ENCODE data around the gene L1CAM. TPM values are rescaled to one million over a fixed set of nuclear protein-coding genes. Genes with fewer than 3 reads are reported as not detected.

The L1CAM gene
- total and polyA plus RNA-seq, 9 of the 15 experiments (the other 6 are each of a cell fraction or from before 2014, with no cell fraction given): 0.09 to 0.86 (median 0.26) TPM; not detected in 3

GRCh38 chrX:153934762-153935325 lies 48.9 kb upstream of the L1CAM start, which contains the start of gene NAA10 (continued):
- TF ChIP-seq CTBP1 (IDR thresholded peaks at IDR 0.05; ENCODE audit: borderline replicate concordance): peak; percentile 19; the same call in 1 of the 2 replicates
- TF ChIP-seq ARID1B (IDR thresholded peaks at IDR 0.05): no peak
- TF ChIP-seq, protein P1, sequence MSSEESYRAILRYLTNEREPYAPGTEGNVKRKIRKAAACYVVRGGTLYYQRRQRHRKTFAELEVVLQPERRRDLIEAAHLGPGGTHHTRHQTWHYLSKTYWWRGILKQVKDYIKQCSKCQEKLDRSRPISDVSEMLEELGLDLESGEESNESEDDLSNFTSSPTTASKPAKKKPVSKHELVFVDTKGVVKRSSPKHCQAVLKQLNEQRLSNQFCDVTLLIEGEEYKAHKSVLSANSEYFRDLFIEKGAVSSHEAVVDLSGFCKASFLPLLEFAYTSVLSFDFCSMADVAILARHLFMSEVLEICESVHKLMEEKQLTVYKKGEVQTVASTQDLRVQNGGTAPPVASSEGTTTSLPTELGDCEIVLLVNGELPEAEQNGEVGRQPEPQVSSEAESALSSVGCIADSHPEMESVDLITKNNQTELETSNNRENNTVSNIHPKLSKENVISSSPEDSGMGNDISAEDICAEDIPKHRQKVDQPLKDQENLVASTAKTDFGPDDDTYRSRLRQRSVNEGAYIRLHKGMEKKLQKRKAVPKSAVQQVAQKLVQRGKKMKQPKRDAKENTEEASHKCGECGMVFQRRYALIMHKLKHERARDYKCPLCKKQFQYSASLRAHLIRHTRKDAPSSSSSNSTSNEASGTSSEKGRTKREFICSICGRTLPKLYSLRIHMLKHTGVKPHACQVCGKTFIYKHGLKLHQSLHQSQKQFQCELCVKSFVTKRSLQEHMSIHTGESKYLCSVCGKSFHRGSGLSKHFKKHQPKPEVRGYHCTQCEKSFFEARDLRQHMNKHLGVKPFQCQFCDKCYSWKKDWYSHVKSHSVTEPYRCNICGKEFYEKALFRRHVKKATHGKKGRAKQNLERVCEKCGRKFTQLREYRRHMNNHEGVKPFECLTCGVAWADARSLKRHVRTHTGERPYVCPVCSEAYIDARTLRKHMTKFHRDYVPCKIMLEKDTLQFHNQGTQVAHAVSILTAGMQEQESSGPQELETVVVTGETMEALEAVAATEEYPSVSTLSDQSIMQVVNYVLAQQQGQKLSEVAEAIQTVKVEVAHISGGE (CRISPR knock-in tag; IDR thresholded peaks at IDR 0.05): peak in 1 of 3 experiments; percentile 80; a peak in 2 of 6 replicates
- no peak for TF ChIP-seq SREBF1 (IDR thresholded peaks at IDR 0.05; ENCODE audit: borderline replicate concordance, low read depth, low read length)
- TF ChIP-seq MEIS2 (IDR thresholded peaks at IDR 0.05; ENCODE audit: partially characterized antibody): peak; percentile 22
- TF ChIP-seq CREB3L1 (IDR thresholded peaks at IDR 0.05; ENCODE audit: borderline replicate concordance, low read depth): 0 out of 2 replicates have a peak, but pooled peaks have one; percentile 29
- TF ChIP-seq POLR2AphosphoS5 (IDR thresholded peaks at IDR 0.05; ENCODE audit: control insufficient read depth, insufficient read depth, low read depth, low read length): 0 out of 2 replicates have a peak, but pooled peaks have one; percentile 29
- TF ChIP-seq E2F4 (CRISPR knock-in tag; IDR thresholded peaks at IDR 0.05; ENCODE audit: low read depth): no peak
- TF ChIP-seq NCOA1 (IDR thresholded peaks at IDR 0.05; ENCODE audit: low read depth): no peak
- TF ChIP-seq SAFB (IDR thresholded peaks at IDR 0.05; ENCODE audit: borderline replicate concordance, low read depth, low read length): no peak
- TF ChIP-seq EP300 (IDR thresholded peaks at IDR 0.05; ENCODE audit: low read length): no peak
- no peak for TF ChIP-seq PRPF4 (IDR thresholded peaks at IDR 0.05; ENCODE audit: insufficient read depth, low read depth, low read length, poor library complexity, severe bottlenecking)
- no peak for TF ChIP-seq HNRNPL (IDR thresholded peaks at IDR 0.05; ENCODE audit: low read depth, low read length)
- no peak for TF ChIP-seq ZNF408 (CRISPR knock-in tag; IDR thresholded peaks at IDR 0.05; ENCODE audit: low read depth)
- TF ChIP-seq CEBPG (CRISPR knock-in tag; IDR thresholded peaks at IDR 0.05): no peak
- TF ChIP-seq CEBPG (tag; conservative IDR thresholded peaks at IDR 0.05 in 1 of 2, IDR thresholded peaks at IDR 0.05 in 1 of 2): no peak
- no peak for TF ChIP-seq JUNB (CRISPR knock-in tag; conservative IDR thresholded peaks at IDR 0.05)
- TF ChIP-seq, protein P2, sequence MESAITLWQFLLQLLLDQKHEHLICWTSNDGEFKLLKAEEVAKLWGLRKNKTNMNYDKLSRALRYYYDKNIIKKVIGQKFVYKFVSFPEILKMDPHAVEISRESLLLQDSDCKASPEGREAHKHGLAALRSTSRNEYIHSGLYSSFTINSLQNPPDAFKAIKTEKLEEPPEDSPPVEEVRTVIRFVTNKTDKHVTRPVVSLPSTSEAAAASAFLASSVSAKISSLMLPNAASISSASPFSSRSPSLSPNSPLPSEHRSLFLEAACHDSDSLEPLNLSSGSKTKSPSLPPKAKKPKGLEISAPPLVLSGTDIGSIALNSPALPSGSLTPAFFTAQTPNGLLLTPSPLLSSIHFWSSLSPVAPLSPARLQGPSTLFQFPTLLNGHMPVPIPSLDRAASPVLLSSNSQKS (CRISPR knock-in tag; IDR thresholded peaks at IDR 0.05): no peak
- no peak for TF ChIP-seq SETDB1 (IDR thresholded peaks at IDR 0.05; ENCODE audit: low read length)

Measured in K562 (cell line).